Ascending aorta (tissue), 2 donors: Measurements from ENCODE around the gene TREH. TPM values are rescaled to one million over a fixed set of nuclear protein-coding genes. Genes with fewer than 3 reads are reported as not detected.

Experiments used
- DNase-seq, 2 donors: peaks; one replicate each; pipeline ENCODE4 v3.0.0-alpha.2; 2019; ENCODE audit warnings: low spot score in 2 of 2
- H3K27ac ChIP-seq, 2 donors: fragments of 200-600 bp; sonication (generic); one replicate each; pipeline ENCODE4 v1.5.1; 2016 to 2017; ENCODE audit warnings: mild to moderate bottlenecking in 1 of 2
- H3K27me3 ChIP-seq: fragments of 200-600 bp; sonication (generic); one replicate; pipeline ENCODE4 v1.5.1; 2017
- H3K36me3 ChIP-seq, 2 donors: fragments of 200-600 bp; sonication (generic); one replicate each; pipeline ENCODE4 v1.5.1; 2016
- H3K4me1 ChIP-seq, 2 donors: fragments of 200-600 bp; sonication (generic); one replicate each; pipeline ENCODE4 v1.5.1; 2016 to 2017; ENCODE audit warnings: mild to moderate bottlenecking in 1 of 2
- H3K4me3 ChIP-seq, 2 donors: fragments of 200-600 bp; sonication (generic); one replicate each; pipeline ENCODE4 v1.5.1; 2016 to 2017; ENCODE audit warnings: mild to moderate bottlenecking in 1 of 2
- H3K9me3 ChIP-seq, 2 donors: fragments of 200-600 bp; sonication (generic); one replicate each; pipeline ENCODE4 v1.5.1; 2016
- CTCF ChIP-seq, 3 experiments: fragments of 200-600 bp in 2 of 3; fragments of 450-650 bp in 1 of 3; sonication (generic) in 2 of 3; IDR thresholded peaks; one replicate each; pipeline ENCODE4 v1.5.1; 2016 to 2019; ENCODE audit warnings: antibody characterized with exemption in 3 of 3, mild to moderate bottlenecking in 1 of 3, moderate library complexity in 1 of 3
- intact Hi-C: fragments of 100-400 bp; cut with DNase I; formaldehyde crosslinking; loops from one replicate; pipeline ENCODE4 v1.15.1; 2023
- total RNA-seq: library from RNA; depleted of rRNA; stranded (reverse); fragments of >200 nt; gene quantifications from one replicate; pipeline ENCODE4 v1.1.0, GENCODE V29; 2016

The TREH gene
- total RNA-seq, 1 donor from 2014 or later: not detected

- Histone ChIP-seq H3K4me1 (peaks cover 0 to 2% of the 10 kb centered on the region in 2 donors), H3K4me3 (no peak overlapping the region), H3K36me3 (peaks cover 25 to 33% of the 10 kb centered on the region in 2 donors), H3K27ac (peak overlapping the region; percentile 66 to 74), H3K9me3 (no peaks in the 10 kb centered on the region), H3K27me3 (no peaks in the 10 kb centered on the region)
- DNase-seq: peak; percentile 63 to 96
- peak; percentile 95 to 98 (median 98) for TF ChIP-seq CTCF (IDR thresholded peaks at IDR 0.05)
- intact Hi-C loops: loop anchor here (1.0 to 2.0 kb wide), 3 partner anchors 25 to 297 kb away; partner anchors contain the start of gene UPK2
Measured at GRCh38 chr11:118659314-118659952, 20.0 kb downstream of the TREH start.

GRCh38 chr11:118658429-118659313 lies 20.8 kb downstream of the TREH start:
- no peaks in the 10 kb centered on the region for H3K27me3 ChIP-seq
- TF ChIP-seq CTCF (IDR thresholded peaks at IDR 0.05): no peak
- peaks cover 26 to 40% of the 10 kb centered on the region in 2 donors for H3K36me3 ChIP-seq
- peaks cover 0 to 2% of the 10 kb centered on the region in 2 donors for H3K4me1 ChIP-seq
- peak in 1 of 2 donors; percentile 66 for DNase-seq
- no peak overlapping the region for H3K4me3 ChIP-seq
- peak overlapping the region; percentile 66 to 74 for H3K27ac ChIP-seq
- intact Hi-C loops: loop anchor here (1.0 to 2.0 kb wide), 3 partner anchors 24 to 298 kb away; partner anchors contain the start of gene UPK2
- H3K9me3 ChIP-seq: no peaks in the 10 kb centered on the region

- H3K4me1 ChIP-seq: peaks cover 0 to 2% of the 10 kb centered on the region in 2 donors
- no peak for TF ChIP-seq CTCF (IDR thresholded peaks at IDR 0.05)
- H3K36me3 ChIP-seq: peaks cover 34 to 48% of the 10 kb centered on the region in 2 donors
- peak in 1 of 2 donors; percentile 60 for DNase-seq
- no peaks in the 10 kb centered on the region for H3K27me3 ChIP-seq
- intact Hi-C loops: loop anchor here (2.0 kb wide), 1 partner anchor 49 kb away; no protein-coding TSS in a partner anchor
- H3K27ac ChIP-seq: peak overlapping the region in 1 of 2 donors; percentile 66
- no peak overlapping the region for H3K4me3 ChIP-seq
- H3K9me3 ChIP-seq: no peaks in the 10 kb centered on the region
Measured at GRCh38 chr11:118657709-118658428, 21.6 kb downstream of the TREH start.

- intact Hi-C loops: no loop called here
- Histone ChIP-seq H3K36me3 (peaks cover 40 to 55% of the 10 kb centered on the region in 2 donors), H3K9me3 (no peaks in the 10 kb centered on the region), H3K4me1 (peaks cover 0 to 2% of the 10 kb centered on the region in 2 donors), H3K27me3 (no peaks in the 10 kb centered on the region), H3K27ac (no peak overlapping the region), H3K4me3 (no peak overlapping the region)
- DNase-seq: peak in 1 of 2 donors; percentile 58
- no peak for TF ChIP-seq CTCF (IDR thresholded peaks at IDR 0.05)
Measured at GRCh38 chr11:118657238-118657637, 22.2 kb downstream of the TREH start.

GRCh38 chr11:118656563-118657165 lies 22.8 kb downstream of the TREH start:
- DNase-seq: peak in 1 of 2 donors; percentile 40
- no peak for TF ChIP-seq CTCF (IDR thresholded peaks at IDR 0.05)
- H3K9me3 ChIP-seq: no peaks in the 10 kb centered on the region
- H3K36me3 ChIP-seq: peaks cover 45 to 60% of the 10 kb centered on the region in 2 donors
- H3K4me1 ChIP-seq: peaks cover 0 to 2% of the 10 kb centered on the region in 2 donors
- no peaks in the 10 kb centered on the region for H3K27me3 ChIP-seq
- no peak overlapping the region for H3K27ac ChIP-seq
- no peak overlapping the region for H3K4me3 ChIP-seq
- intact Hi-C loops: no loop called here
